Epithelial cell of esophagus (primary cell): ENCODE measurements around the gene MEMO1.
A peak's percentile ranks its signal among the peaks of the same experiment; 100 is the strongest.
"Not testable (repeated sequence)": the region's sequence is repeated elsewhere in the genome, so short reads cannot be mapped to it uniquely, and the experiment has no call there.

Source experiments
- DNase-seq: peaks from one replicate; pipeline ENCODE4 v3.0.0; 2010; ENCODE audit warnings: low read depth
- H3K4me3 ChIP-seq: 2 replicates; pipeline ENCODE4 v1.5.1; 2011; ENCODE audit warnings: mild to moderate bottlenecking, low read length, control low read depth
- TF ChIP-seq, protein P1 (sequence below): IDR thresholded peaks from 2 replicates; pipeline ENCODE4 v1.5.1; 2011; ENCODE audit warnings: low read depth, mild to moderate bottlenecking, low read length, control low read depth, inconsistent platforms; ENCODE audit not compliant: insufficient read depth; ENCODE audit errors: missing control alignments

MEMO1 gene

DNA sequence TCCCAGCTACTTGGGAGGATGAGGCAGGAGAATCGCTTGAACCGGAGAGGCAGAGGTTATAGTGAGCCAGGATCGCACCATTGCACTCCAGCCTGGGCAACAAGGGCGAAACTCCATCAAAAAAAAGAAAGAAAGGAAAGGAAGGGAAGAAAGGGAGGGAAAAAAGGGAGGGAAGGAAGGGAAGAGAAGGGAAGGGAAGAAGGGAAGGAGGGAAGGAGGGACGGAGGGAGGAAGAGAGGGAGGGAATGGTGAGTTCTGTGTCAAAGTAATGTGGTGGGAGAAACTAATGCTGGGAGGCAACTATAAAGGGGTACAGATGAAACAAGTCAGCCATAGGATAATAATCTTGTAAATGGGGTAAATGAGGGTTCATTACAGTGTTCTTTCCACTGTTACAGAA is 45.7 kb downstream of the MEMO1 start:
- no peak overlapping the region for H3K4me3 ChIP-seq
- TF ChIP-seq, protein P1, sequence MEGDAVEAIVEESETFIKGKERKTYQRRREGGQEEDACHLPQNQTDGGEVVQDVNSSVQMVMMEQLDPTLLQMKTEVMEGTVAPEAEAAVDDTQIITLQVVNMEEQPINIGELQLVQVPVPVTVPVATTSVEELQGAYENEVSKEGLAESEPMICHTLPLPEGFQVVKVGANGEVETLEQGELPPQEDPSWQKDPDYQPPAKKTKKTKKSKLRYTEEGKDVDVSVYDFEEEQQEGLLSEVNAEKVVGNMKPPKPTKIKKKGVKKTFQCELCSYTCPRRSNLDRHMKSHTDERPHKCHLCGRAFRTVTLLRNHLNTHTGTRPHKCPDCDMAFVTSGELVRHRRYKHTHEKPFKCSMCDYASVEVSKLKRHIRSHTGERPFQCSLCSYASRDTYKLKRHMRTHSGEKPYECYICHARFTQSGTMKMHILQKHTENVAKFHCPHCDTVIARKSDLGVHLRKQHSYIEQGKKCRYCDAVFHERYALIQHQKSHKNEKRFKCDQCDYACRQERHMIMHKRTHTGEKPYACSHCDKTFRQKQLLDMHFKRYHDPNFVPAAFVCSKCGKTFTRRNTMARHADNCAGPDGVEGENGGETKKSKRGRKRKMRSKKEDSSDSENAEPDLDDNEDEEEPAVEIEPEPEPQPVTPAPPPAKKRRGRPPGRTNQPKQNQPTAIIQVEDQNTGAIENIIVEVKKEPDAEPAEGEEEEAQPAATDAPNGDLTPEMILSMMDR: no peak
- DNase-seq: no peak

DNA sequence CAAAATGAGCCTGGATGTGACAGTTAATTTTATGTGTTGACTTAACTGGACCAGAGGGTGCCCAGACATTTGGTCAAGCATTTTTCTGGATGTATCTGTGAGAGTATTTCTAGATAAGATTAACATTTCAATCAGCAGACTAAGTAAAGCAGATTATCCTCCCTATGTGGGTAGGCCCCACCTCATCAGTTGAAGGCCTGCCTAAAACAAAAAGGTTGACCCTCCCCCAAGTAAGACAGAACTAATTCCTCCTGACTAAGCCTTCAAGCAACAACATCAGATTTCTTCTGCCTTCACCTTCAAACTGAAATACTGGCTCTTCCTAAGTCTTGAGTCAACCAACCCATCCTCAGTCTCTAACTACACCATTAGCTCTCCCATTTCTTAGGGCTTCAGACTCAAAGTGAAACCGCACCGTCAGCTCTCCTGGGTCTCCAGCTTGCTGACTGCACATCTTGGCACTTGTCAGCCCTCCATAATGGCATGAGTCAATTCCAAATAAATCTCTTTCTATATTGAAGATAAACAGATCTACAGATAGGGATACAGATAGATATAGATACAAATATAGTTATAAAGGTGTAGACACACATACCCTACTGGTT is 47.9 kb downstream of the MEMO1 start:
- no peak for DNase-seq
- TF ChIP-seq, protein P1: no peak
- no peak overlapping the region for H3K4me3 ChIP-seq

DNA sequence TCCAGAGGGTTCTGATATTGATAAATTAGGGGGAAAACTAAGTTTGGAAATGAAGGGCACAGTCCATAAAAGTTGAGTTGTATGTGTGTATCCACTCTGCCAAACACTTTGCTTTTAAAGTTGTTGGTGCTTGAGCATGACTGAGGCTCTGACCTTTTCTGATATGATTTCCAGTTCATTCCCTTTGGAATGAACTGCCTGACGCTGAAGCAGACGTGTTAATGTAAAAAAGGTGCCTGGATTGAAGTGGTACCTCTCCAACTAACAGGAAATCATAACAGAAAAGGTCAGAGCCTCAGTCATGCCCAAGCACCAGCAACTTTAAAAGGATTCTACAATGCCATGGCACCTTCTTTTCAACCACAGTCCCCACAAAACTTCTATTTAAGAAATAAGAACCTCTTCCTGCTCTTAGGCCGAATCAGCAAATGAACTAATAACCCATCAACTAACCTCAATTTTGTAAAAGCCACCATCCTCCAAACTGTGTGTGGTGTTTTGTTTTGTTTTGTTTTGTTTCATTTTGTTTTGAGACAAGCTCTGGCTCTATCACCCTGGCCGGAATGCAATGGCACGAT is 52.6 kb downstream of the MEMO1 start:
- H3K4me3 ChIP-seq: no peak overlapping the region
- no peak for DNase-seq
- TF ChIP-seq, protein P1: no peak

DNA sequence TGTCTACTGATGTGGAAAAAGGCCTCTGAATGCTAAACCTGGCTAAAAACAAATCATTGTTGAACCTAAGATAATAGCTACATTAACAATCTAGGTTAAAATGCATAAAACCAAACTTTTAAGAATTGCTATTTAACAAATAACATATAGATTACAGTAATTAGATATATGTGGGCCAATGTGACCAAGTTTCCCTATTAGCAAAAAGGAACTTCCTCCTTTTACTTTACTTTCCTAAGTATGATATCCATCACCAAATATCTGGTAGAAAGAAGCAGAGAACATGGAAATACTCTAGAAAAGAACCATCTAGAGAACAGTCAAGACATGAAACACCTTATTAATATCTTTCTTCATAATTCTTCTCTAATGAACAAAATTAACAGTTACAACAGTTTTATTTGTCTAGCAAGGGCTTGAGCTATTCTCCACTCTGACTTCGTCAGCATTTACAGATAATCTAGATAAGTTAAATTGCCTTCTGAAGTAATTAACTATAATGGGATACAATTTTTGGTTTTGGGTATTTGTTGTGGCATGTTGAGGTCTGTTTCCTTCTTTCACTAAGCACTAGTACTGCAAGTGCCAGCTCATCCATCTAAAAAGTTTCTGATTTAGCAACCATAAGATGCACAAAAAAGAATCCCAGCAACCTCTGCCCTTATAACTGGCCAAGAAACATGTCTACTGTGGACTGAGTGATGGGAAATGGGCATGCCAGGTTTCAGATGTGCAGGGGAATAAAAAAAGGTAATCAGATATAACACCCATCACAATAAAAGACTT is 53.3 kb downstream of the MEMO1 start:
- TF ChIP-seq, protein P1: no peak
- no peak overlapping the region for H3K4me3 ChIP-seq
- peak; percentile 53 for DNase-seq

DNA sequence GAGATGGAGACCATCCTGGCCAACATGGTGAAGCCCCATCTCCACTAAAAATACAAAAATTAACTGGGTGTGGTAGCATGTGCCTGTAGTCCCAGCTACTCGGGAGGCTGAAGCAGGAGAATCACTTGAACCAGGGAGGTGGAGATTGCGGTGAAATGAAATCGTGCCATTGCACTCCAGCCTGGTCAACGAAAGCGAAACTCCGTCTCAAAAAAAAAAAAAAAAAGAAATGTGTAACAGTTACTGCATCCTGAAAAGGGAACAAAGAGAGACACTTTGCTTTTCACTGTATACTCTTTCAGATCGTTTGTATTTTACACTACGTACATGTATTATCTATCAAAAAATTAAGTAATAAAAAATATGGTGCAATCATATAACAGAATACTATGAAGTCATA is 53.9 kb downstream of the MEMO1 start:
- H3K4me3 ChIP-seq, DNase-seq: not testable (repeated sequence)

DNA sequence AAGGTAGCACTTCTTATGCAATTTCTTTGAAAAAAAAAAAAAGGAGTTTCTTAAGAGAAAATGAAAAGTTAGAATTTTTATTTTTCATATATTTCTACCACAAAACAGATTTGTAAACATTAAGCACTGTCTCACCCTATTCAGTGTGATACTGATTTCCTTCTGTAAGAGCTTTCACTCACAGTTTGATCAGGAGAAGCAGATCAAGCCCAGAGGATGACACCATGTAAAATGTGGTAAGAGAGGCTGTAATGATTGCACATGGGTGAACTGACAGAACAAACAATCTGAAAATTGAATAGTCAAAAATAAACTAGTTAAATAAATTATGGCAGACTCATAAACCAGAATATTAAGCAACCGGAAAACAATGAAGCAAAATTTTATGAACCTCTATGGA is 54.5 kb downstream of the MEMO1 start:
- no peak for DNase-seq
- TF ChIP-seq, protein P1: no peak
- H3K4me3 ChIP-seq: no peak overlapping the region

DNA sequence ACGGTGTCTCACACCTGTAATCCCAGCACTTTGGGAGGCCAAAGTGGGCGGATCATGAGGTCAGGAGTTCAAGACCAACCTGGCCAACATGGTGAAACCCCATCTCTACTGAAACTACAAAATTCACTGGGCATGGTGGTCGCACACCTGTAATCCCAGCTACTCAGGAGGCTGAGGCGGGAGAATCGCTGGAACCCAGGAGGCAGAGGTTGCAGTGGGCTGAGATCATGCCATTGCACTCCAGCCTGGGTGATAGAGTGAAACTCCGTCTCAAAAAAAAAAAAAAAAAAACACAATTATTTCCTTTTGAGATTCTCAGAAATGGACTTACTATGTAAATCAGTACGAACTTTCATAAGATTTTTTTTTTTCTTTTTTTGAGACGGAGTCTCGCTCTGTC is 57.7 kb downstream of the MEMO1 start:
- DNase-seq, H3K4me3 ChIP-seq: not testable (repeated sequence)
